GM18511 (cell line): ENCODE data around the gene FZD2.
"Not testable (repeated sequence)": the region's sequence is repeated elsewhere in the genome, so short reads cannot be mapped to it uniquely, and the experiment has no call there.

ENCODE experiments used
- ATAC-seq: cut with Tn5 transposase; IDR thresholded peaks from one replicate; pipeline ENCODE4 v1.9.1; 2021; ENCODE audit warnings: mild to moderate bottlenecking, moderate library complexity; ENCODE audit not compliant: unreplicated experiment

Gene FZD2

GRCh38 chr17:44556832-44557606 is at the start of gene FZD2:
Gene FZD2, plus strand, starts transcription at chr17:44557484. Its CDS starts 205 bp downstream, at chr17:44557689.
- ATAC-seq, result peak; percentile 63

GRCh38 chr17:44511241-44512134 is 45.8 kb upstream of the FZD2 start:
- ATAC-seq, result not testable (repeated sequence)

- ATAC-seq, result no peak
Observed at GRCh38 chr17:44518032-44518431, 39.3 kb upstream of the FZD2 start.

- ATAC-seq, result no peak
Observed at GRCh38 chr17:44522883-44523671, 34.2 kb upstream of the FZD2 start.

- no peak for ATAC-seq
Observed at GRCh38 chr17:44523672-44523972, 33.7 kb upstream of the FZD2 start.

GRCh38 chr17:44527102-44527501 is 30.2 kb upstream of the FZD2 start:
- ATAC-seq, result no peak

GRCh38 chr17:44527954-44528353 is 29.3 kb upstream of the FZD2 start:
- no peak for ATAC-seq

- ATAC-seq, result no peak
Observed at GRCh38 chr17:44529864-44530263, 27.4 kb upstream of the FZD2 start.

GRCh38 chr17:44530896-44531418 is 26.3 kb upstream of the FZD2 start:
- no peak for ATAC-seq

GRCh38 chr17:44533533-44534246 is 23.6 kb upstream of the FZD2 start:
- no peak for ATAC-seq

- ATAC-seq, result no peak
Observed at GRCh38 chr17:44536090-44536953, 21.0 kb upstream of the FZD2 start.

GRCh38 chr17:44537922-44538321 is 19.4 kb upstream of the FZD2 start:
- not testable (repeated sequence) for ATAC-seq

- no peak for ATAC-seq
Observed at GRCh38 chr17:44539673-44540072, 17.6 kb upstream of the FZD2 start.

GRCh38 chr17:44540246-44541084 is 16.8 kb upstream of the FZD2 start:
- no peak for ATAC-seq

- ATAC-seq, result no peak
Observed at GRCh38 chr17:44541884-44542581, 15.3 kb upstream of the FZD2 start.

GRCh38 chr17:44543213-44543904 is 13.9 kb upstream of the FZD2 start:
- ATAC-seq, result no peak

- ATAC-seq, result no peak
Observed at GRCh38 chr17:44543905-44544523, 13.3 kb upstream of the FZD2 start.
